HG02571 (cell line): Measurements from ENCODE around the gene KAT6B.
"Not testable (repeated sequence)": the region's sequence is repeated elsewhere in the genome, so short reads cannot be mapped to it uniquely, and the experiment has no call there.

Experiments used
- ATAC-seq: cut with Tn5 transposase; IDR thresholded peaks from one replicate; pipeline ENCODE4 v1.9.1; 2021; ENCODE audit warnings: mild to moderate bottlenecking, moderate library complexity; ENCODE audit not compliant: unreplicated experiment

KAT6B gene

DNA sequence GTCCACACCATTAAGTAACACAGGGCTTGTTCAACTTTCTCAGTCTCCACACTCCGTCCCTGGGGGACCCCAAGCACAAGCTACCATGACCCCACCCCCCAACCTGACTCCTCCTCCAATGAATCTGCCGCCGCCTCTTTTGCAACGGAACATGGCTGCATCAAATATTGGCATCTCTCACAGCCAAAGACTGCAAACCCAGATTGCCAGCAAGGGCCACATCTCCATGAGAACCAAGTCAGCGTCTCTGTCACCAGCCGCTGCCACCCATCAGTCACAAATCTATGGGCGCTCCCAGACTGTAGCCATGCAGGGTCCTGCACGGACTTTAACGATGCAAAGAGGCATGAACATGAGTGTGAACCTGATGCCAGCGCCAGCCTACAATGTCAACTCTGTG is 204.0 kb downstream of the KAT6B start:
- no peak for ATAC-seq

DNA sequence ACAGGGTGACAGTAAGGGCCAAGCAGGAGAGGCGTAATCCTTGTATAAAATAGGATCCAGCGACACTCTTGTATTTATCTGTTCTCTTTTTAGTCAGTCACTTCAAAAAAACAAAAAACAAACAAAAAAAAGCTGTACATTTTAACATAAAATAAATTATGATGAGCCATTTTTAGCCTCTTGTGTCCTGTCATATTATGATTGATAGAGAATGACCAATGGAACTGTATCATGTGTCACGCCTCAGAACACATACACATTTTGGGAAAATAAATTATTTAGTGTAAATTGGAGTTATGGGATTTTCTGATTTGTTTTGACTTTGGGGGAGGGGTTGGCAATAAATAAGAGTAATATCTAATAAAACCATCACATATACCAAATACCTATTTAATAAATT is 205.7 kb downstream of the KAT6B start:
- ATAC-seq: no peak

DNA sequence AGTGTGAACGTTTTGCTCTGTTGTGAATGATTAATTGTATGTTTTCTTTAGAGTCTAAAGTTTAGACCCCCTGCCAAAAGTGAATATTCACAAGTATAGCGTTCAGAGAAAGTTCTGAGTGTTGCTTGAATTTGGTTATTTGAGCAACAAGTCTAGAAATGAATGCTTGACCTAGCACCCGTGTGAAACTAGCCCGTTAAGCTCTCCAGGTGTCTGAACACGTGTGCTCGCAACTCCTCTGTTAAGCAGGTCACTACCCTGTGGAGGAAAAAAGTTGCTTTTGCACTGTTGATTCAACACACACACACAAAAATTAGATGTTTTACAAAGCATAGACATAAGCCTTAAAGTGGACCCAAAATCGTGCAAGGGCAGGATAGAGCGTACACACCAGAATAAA is 206.4 kb downstream of the KAT6B start:
- no peak for ATAC-seq

DNA sequence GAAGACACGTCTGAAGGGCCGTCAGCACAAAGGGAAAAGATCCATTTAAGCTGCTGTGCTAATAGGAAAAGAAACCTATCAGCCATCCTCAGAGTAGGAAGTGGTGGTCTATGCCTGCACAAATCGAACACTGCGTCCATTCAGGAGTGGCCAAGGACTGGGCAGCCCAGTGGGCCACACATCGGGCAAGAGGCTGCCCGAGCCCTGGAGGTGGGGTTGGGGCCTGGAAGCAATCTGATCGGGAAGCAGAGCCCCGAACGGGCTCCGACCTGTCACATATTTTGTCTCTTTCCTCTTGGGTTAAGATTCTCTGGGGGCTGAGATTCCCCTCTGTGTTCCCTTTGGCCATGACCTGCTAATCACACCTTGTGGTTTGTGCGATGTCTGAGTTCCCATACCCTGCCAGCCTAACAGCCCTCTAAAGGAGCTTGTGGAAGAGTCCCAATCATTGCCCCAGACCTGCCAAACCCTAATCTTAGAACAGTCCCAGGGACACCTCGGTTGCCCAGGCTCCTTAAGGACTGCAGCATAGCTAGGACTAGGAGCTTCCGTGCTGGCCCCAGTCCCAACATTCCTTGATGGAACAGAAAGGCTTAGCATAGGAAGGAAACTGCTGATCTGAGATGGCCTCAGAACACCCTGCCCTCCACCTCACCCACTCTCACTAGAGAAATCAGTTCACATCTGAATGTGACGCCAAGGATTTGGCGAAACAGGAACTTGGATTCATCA is 207.2 kb downstream of the KAT6B start:
- ATAC-seq: no peak

DNA sequence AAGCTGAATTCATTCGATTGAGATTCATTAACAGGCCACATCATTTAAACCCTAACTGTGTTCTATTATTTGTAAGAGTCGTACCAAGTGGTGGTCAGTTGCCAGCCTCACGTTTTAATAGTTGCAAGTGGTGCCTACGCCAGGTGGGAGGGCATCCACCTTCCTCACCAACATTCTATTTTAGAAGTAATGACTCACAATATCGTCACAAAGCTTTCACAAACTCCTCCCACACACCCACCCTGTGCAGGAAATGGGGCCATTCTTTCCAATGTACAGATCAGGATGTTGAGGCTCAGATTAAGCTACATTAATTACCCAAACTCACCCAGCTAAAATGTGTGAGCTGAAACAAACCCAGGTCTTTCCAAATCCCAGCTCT is 207.7 kb downstream of the KAT6B start:
- ATAC-seq: no peak

DNA sequence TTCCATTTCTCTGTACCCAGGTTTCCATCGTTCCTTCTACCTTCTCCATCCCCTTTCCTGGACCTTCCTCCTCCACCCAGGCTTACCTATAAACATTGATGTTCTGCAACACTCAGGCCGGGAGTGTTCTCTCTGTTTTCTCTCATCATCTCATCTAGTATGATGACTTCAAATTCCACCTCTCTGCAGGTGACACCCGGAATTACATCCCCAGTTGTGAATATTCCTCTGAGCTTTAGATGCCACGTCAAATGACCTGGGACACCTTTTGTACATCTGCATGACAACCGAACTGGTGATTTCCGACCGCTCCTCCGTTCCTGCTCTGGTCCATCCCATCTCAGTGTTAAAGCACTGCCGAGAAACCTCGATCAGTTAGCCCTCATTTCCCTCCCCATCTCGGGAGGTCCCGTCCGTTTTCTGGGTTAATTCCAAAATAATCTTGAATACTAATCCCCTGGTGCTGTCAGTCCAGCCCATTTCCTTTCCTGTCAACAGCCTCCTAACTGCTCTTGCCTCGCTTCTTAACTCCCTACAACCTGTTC is 208.4 kb downstream of the KAT6B start:
- no peak for ATAC-seq

DNA sequence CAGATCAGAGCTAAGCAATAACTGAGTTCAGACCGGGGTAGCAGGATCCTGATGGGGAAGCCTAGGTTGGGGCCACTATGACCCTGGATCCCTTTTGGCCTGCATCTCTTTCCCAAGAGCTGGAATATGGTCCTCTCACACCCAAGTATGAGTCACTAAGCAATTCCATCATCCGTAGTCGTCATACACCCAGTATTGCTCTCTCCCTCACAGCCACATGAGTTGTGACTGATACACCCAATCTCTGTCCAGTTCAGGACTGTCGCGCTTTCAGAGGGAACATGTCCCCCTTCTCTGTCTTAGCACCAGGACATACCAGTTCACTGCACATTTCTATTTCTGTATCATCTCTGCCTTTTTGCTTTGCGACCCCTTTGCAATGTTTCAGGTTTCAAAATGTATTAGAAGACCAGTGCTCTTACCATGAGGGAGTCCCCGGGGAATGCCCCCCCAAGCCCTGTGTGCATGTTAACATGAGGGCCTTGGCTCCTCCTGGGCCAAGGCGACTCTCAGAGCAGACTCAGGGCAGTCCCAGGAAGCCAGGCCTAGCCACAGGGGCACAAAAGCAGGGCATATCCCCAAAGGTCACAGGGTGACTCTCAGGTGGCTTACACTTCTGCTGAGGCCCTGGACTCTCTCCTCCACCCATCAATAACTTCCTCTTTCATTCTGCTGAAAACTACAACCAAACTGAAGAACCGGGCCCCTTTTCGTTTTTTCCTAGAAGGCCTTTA is 209.7 kb downstream of the KAT6B start:
- no peak for ATAC-seq

DNA sequence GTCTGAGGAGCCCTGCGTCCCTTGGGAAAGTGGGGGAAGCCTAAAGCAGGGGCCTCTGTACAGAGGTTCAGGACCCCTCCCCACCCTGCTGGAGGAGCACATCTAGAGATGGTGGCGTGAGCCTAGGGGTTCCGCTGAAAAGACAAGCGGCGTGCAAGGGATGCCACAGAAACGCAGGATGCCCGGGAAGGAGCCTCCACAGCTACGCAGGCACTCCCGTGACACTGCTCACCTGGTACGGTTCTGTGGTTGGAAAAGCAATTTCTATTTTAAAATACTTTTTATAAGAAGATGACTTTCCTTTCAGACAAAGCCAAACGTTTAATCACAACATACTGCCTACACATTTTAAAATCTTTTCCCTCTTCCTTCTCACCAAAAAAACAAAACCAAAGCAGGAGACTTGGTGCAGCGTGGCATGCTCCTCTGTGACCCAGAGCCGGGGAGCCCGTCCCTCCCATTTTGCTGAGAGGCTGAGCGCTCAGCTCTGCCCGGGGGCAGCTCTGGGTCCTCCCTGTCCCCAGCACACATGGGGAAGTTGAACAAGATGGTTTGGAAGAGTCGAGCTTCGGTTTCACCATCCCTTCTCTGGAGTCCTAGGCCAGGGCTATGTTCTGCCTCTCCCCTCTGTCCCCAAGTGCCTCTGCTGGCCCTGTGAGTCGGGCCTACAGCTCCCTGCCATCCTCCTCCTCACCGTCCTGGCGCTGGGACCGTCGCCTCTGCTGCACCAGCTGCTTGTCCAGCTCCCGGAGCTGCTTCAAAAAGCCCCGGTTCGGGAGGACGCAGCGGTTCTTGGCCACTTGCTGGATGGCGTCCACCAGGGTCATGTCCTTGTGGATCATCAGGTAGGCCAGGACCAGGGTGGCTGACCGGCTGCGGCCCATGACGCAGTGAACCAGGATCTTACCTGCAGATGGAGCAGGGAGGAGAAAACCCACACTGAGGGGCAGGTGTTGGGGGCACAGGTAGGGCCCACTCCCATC is 211.1 kb downstream of the KAT6B start:
- ATAC-seq: no peak

DNA sequence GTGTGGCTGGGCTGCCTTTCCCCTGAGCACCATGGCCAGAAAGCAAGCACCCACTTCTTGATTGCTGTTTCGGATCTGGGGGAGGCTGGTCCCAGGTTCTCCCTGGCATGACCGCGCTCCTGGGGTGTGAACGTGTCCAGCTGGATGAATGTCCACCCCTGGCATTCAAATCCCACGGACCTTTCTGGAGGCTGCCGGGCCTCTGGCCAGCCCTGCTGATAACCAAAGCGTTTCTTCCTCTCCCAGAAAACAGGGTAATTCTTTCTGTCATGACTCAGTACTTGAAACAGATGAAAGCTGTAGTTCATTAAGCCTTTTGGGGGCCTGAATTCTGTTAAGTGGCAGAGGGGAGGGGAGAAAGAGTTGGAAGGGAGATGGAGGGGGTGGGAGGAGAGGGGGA is 211.9 kb downstream of the KAT6B start:
- ATAC-seq: no peak

DNA sequence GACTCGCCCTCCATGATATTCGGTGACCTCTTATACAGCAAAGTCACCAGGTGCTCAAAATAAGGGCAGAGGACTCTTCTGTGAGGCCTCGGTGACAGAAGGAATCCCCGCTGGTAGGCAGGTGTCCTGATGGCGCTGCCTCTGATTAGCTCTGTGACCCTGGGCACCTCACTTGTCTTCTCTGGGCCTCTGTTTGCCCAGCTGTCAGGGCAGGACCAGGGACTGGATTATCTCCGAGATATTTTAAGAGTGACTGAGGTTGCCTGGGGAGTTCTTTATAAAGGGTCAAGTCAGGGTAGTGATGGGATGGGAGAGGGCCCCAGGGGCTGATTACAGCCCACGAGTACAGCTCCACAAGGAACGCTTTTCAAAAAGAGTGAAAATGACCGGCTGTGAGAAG is 214.2 kb downstream of the KAT6B start:
- no peak for ATAC-seq

DNA sequence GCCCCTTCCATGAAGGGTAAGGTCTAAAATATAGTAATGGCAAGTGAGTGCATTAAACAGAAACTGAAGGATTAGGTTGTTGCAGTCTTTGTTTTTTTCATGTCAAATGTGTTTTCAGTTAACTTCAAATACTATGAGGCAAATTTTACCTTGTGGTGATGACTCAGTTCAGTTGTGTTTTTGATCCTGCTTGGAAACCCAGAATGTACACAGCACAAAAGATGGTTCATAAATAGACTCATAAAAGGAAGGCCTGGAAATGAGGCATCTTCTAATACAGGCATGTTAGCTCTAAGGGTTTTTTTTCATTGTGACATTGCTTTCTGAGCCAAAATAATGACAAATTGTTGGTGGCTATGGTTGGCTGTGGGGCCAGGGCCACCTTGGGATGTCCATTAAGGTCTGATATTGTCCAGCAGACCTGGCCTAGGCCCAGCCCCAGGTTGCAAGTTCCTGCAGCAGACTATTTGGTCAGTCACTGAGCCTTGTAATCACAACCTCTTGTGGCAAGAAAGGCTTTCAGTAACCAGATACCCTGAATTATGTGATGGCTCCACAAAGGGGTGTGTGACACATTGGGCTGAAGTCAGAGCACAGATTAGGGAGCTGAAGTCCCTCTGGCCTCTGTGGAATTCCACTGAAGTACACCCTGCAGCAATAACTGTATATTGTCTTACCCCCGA is 216.0 kb downstream of the KAT6B start:
- ATAC-seq: no peak

DNA sequence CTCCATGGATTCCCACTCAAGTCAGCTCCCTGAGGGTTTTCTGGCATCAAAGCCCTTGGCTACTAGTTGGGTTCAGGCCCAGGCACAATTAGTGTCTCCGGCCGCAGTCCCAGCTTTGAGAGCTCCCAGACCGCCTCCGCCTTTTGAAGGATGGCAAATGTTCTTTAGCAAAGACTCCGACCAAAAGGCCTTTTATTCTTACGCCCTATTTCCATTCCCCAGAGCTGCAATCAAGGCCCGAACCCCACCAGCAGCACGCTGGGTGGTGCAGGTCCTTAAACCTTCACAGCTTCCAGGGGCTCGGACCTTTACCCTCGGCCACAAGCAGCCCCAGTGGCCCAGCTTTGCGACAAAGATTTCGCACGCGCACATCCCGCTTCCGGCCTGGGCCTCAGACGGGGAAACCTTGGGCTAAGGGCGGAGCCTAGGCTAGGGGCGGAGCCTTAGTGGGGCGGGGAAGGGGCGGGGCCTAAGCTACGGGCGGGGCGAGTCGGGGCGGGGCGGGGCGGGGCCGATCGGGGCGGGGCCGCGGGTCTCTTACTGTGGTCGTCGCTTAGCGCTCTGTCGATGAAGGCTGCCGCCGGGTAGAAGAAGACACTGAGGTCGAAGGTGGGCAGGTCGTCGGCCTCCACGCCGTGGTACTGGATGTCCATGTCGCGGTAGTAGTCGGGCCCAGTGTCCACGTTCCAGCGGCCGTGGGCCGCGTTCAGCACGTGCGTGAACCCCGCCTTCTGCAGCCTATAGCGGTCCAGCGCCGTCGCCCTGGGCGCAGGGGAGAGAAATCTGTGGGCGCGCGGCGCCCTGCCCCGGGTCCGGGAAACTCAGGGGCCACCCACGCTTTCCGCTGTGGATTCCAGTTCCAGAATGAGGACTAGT is 217.1 kb downstream of the KAT6B start:
- no peak for ATAC-seq

DNA sequence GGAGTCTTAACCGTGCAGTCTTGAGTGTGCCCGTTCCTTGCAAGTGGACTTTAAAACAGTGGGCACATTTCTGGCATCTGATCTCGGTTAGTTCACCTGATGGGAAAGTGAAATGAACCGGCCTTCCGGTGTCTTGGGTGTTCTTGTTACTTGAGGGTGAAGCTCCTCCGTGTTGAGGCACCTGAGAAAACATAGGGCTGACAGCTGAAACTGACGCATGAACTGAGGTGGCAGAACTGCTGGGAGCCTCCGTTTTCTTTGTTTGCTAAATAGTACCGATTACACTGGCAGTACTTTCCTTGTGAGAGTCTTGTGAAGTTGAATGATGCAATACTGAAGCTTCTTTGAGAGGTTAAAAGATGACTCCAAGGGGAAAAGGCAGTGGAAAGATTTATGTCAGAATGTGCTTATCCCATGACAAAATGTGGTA is 222.3 kb downstream of the KAT6B start:
- ATAC-seq: no peak

DNA sequence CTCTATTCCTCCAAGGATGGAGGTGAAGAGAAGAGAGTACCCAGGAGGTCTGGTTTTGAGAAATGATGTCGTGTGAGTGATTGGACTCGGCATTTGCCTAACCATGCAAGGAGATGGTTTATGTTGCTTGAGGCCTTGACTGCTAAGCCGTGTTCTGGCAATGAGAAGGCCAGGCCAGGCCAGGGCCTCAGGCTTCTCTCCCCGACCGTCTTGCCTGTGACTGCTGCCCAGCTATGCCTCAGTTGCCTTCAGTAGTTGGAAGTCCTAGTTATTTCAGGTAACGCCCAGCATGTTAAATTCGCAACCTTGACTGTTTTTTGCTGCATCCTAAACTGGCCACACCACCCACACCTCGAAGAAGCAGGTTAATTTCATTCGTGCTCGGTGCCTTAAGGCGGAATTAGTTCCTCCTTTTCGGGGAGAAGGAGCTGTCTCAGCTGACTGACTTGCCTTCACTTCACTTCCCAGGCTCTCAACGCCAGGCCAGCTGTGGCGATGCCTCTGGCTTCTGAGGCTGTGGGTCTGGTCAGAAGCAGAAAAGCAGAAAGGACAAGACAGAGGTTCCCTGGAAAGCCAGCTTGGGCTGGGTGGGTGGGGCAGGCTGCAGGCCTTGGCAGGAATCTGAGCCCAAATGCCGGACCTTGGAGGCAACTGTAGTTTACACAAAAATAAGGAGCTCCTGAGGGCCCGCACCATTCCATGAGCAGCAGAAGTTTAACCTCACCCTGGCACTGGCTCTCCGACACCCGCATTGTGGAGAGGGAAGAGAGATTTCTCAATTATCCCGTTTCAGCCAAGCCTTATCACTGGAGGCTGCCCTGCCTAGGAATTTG is 223.1 kb downstream of the KAT6B start:
- ATAC-seq: no peak

DNA sequence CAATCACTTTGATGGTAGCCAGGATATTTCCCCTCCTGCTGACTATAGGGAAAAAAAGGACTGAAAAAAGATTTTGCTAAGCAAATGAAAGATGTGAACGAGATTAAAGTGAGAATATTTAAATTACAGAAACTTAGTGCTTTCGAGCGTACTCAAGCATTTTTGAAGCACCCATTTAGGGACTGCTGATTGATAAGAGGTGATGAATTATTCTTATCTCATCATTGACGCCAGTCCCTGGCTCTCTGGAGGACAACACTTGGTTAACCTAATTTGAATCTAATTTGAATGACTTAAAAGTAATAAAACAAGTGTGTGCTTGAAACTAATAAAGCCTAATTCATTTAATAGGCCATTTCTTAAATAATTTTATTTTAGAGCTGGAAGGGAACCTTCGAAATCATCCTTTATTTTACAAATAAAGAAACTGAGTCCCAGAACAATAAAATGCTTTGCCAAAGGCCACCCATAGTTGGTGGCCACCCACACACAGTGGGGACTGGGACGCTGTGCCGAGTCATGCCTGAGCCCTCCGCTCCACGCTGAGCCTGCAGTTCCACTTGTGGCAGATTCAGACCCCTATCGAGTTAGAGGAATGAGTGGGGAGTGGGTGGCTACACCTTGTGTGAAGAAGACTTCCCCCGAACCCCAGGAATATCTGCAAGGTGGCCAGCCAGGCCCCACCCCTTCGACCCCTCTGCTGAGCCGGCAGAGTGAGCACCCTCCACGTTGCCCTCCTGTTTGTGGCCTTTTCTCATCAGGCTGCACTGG is 223.9 kb downstream of the KAT6B start:
- no peak for ATAC-seq

DNA sequence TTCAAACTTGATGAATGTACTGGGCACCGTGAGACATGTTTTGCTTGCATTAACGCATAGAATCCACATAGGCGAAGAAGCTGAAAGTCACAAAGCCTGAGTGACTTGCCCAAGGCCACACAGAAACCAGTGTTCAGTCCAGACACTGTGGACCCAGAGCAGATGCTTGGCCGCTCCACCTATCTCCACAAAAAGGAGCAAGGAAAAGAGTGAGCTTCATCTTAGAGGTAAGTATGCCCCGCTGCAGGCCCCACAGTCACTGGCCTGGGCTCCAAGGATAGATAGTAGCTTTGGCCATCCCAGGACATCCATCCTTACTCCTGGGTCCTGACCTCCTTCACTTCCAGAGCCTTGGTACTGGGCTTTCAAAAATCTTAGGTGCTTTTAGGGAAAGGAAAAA is 224.9 kb downstream of the KAT6B start:
- ATAC-seq: no peak

DNA sequence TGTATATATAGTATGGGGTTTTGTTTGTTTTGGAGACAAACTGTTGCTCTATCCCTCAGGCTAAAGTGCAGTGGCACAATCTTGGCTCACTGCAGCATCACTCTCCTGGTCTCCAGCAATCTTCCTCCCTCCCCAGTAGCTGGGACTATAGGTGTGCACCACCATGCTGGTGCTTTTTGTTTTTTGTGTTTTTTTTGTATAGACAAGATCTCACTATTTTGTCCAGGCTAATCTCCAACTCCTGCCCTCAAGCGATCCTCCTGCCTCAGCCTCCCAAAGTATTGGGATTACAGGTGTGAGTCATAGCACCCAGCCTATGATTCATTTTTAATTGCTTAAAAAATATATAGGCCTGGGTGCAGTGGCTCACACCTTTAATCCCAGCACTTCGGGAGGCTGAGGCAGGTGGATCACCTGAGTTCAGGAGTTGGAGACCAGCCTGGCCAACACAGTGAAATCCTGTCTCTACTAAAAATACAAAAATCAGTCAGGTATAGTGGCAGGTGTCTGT is 229.6 kb downstream of the KAT6B start:
- ATAC-seq: not testable (repeated sequence)

DNA sequence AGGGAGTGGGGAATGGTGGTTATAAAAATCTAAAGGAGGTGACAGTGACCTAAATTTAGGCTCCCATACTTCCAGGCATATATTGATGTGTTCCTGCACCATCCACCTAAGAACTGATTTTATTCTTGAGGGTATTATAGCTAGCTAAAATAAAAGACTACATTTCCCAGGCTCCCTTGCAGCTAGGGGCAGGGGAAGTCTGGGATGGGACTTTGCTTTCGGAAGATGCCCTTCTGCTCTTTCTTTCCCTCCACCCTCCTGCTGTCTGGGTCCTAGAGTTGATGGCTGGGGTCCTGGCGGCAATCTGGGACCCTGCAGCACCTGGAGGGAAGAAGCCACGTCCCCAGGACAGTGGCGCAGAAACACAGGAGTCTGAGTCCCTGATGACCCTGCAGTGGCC is 231.3 kb downstream of the KAT6B start:
- no peak for ATAC-seq
